Measurements from ENCODE around the gene TNKS1BP1. TPM values are rescaled to one million over a fixed set of nuclear protein-coding genes. Genes with fewer than 3 reads are reported as not detected.

TNKS1BP1 gene
- total RNA-seq, 1 donor from 2014 or later: 14.3 TPM

- TF ChIP-seq CTCF (IDR thresholded peaks at IDR 0.05): no peak
- Mint-ChIP-seq H3K36me3 (ENCODE audit: low read depth) (peaks cover 8% of the 10 kb centered on the region), H3K27me3 (peaks cover 5% of the 10 kb centered on the region), H3K4me1 (peaks cover 17% of the 10 kb centered on the region), H3K27ac (no peak overlapping the region), H3K4me3 (no peak overlapping the region), H3K9me3 (no peaks in the 10 kb centered on the region)
- POLR2A ChIA-PET: no interaction called here
- ATAC-seq (ENCODE audit: low read depth) (no peak), DNase-seq (no peak)
- CTCF ChIA-PET: no interaction called here
- intact Hi-C loops (cut with micrococcal nuclease): no loop called here
Observed at GRCh38 chr11:57313071-57313787, 11.5 kb downstream of the TNKS1BP1 start.

- no peaks in the 10 kb centered on the region for H3K9me3 Mint-ChIP-seq
- no peak overlapping the region for H3K27ac Mint-ChIP-seq
- ATAC-seq (ENCODE audit: low read depth) (no peak), DNase-seq (no peak)
- ChIA-PET CTCF (no interaction called here), POLR2A (no interaction called here)
- H3K27me3 Mint-ChIP-seq: peaks cover 5% of the 10 kb centered on the region
- peaks cover 8% of the 10 kb centered on the region for H3K36me3 Mint-ChIP-seq (ENCODE audit: low read depth)
- peaks cover 17% of the 10 kb centered on the region for H3K4me1 Mint-ChIP-seq
- TF ChIP-seq CTCF (IDR thresholded peaks at IDR 0.05): no peak
- intact Hi-C loops (cut with micrococcal nuclease): no loop called here
- no peak overlapping the region for H3K4me3 Mint-ChIP-seq
Observed at GRCh38 chr11:57312511-57313021, 12.2 kb downstream of the TNKS1BP1 start.

- Mint-ChIP-seq H3K36me3 (ENCODE audit: low read depth) (peaks cover 8% of the 10 kb centered on the region), H3K4me1 (peaks cover 17% of the 10 kb centered on the region), H3K4me3 (peak overlapping the region; percentile 25), H3K27ac (no peak overlapping the region), H3K27me3 (peaks cover 5% of the 10 kb centered on the region), H3K9me3 (no peaks in the 10 kb centered on the region)
- POLR2A ChIA-PET: interaction anchor here (0.9 kb wide), 1 partner anchor 24 kb away, joined by 3 read pairs; the partner anchor contains the start of gene SSRP1
- TF ChIP-seq CTCF (IDR thresholded peaks at IDR 0.05): no peak
- DNase-seq (no peak), ATAC-seq (ENCODE audit: low read depth) (peak; percentile 86)
- CTCF ChIA-PET: no interaction called here
- intact Hi-C loops (cut with micrococcal nuclease): no loop called here
Observed at GRCh38 chr11:57311109-57311936, 13.4 kb downstream of the TNKS1BP1 start.

GRCh38 chr11:57310630-57311086, 14.1 kb downstream of the TNKS1BP1 start:
- ATAC-seq (ENCODE audit: low read depth) (no peak), DNase-seq (no peak)
- POLR2A ChIA-PET: no interaction called here
- no peaks in the 10 kb centered on the region for H3K9me3 Mint-ChIP-seq
- no peak for TF ChIP-seq CTCF (IDR thresholded peaks at IDR 0.05)
- peaks cover 17% of the 10 kb centered on the region for H3K4me1 Mint-ChIP-seq
- no peak overlapping the region for H3K27ac Mint-ChIP-seq
- intact Hi-C loops (cut with micrococcal nuclease): no loop called here
- no peak overlapping the region for H3K4me3 Mint-ChIP-seq
- H3K27me3 Mint-ChIP-seq: peaks cover 5% of the 10 kb centered on the region
- H3K36me3 Mint-ChIP-seq (ENCODE audit: low read depth): peaks cover 8% of the 10 kb centered on the region
- CTCF ChIA-PET: no interaction called here

GRCh38 chr11:57310091-57310490, 14.7 kb downstream of the TNKS1BP1 start:
- ATAC-seq (ENCODE audit: low read depth): no peak
- H3K9me3 Mint-ChIP-seq: no peaks in the 10 kb centered on the region
- intact Hi-C loops (cut with micrococcal nuclease): no loop called here
- peaks cover 8% of the 10 kb centered on the region for H3K36me3 Mint-ChIP-seq (ENCODE audit: low read depth)
- TF ChIP-seq CTCF (IDR thresholded peaks at IDR 0.05): no peak
- no peak for DNase-seq
- ChIA-PET POLR2A (no interaction called here), CTCF (no interaction called here)
- no peak overlapping the region for H3K4me3 Mint-ChIP-seq
- peaks cover 5% of the 10 kb centered on the region for H3K27me3 Mint-ChIP-seq
- H3K4me1 Mint-ChIP-seq: peaks cover 17% of the 10 kb centered on the region
- H3K27ac Mint-ChIP-seq: no peak overlapping the region

Measured in activated B cell treated with CpG ODN at 0.5 μM for 24 hours (primary cell).